Right atrium auricular region (tissue), 2 donors: ENCODE measurements around the gene CDK6. TPM values are rescaled to one million over a fixed set of nuclear protein-coding genes. Genes with fewer than 3 reads are reported as not detected.

Experiments
- DNase-seq: peaks from one replicate; pipeline ENCODE4 v3.0.0-alpha.2; 2019; ENCODE audit warnings: low spot score
- H3K27ac ChIP-seq, 2 donors: fragments of 200-600 bp; sonication (generic); 1 replicate in 1 of 2; 2 replicates in 1 of 2; pipeline ENCODE4 v1.5.1; 2016 to 2019
- H3K27me3 ChIP-seq, 2 donors: fragments of 200-600 bp; sonication (generic); one replicate each; pipeline versions ENCODE4 v1.5.1 to v1.6.0; 2017 to 2019
- H3K36me3 ChIP-seq: fragments of 200-600 bp; sonication (generic); one replicate; pipeline ENCODE4 v1.5.1; 2016
- H3K4me1 ChIP-seq, 2 donors: fragments of 200-600 bp; sonication (generic); one replicate each; pipeline versions ENCODE4 v1.5.1 to v1.6.0; 2017 to 2019
- H3K4me3 ChIP-seq, 2 donors: fragments of 200-600 bp; sonication (generic); 1 replicate in 1 of 2; 2 replicates in 1 of 2; pipeline ENCODE4 v1.5.1; 2017 to 2019; ENCODE audit warnings: mild to moderate bottlenecking in 1 of 2, moderate library complexity in 1 of 2
- H3K9me3 ChIP-seq, 2 donors: fragments of 200-600 bp; sonication (generic); one replicate each; pipeline ENCODE4 v1.5.1; 2019
- total RNA-seq, 2 donors: library from RNA; depleted of rRNA; stranded (reverse); fragments of >200 nt; gene quantifications; one replicate each; pipeline ENCODE4 v1.1.0, GENCODE V29; 2016
- TF ChIP-seq, protein P1 (sequence below), 2 donors: fragments of 200-600 bp; sonication (generic); IDR thresholded peaks; one replicate each; pipeline ENCODE4 v1.5.1; 2019; ENCODE audit warnings: antibody characterized with exemption in 2 of 2

The CDK6 gene
- total RNA-seq, 2 donors from 2014 or later: 10.6 to 12.4 TPM

DNA sequence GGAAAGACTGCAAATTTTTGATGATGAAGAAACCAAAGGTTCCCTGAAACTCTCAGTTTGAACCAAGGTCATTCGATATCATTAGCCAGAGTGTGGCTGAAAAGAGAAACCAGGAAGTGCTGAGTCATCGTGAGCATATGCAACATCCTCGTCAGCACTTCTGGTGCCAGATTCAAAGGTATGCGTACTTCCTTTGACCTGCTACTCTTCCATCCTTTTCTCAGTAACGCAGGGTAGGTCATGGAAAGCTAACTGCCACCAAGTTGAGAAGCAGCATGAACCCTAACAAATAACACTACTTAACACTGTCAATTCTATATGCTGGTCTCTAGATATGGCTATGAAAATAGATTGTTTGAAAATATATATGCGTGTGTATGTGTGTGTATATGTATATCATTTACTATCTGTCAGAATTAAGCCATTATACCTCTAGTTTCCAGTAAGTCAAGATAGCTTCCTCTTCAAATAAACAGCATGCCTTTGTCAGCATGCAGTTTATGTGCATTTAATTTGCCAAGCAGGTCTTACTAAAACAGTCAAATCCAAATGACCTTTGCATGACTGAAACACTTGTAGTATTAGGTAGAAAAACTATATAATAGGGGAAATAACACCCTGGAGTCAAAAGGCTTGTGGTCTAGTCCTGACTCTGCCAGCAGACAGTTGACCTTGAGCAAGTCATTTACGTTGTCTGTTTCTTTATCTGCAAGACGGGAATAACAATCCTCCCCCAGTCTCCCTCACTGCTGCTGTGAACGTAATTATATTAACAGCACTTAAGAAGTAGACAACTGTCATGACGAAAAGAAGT is 26.4 kb downstream of the CDK6 start:
- H3K9me3 ChIP-seq: no peaks in the 10 kb centered on the region
- no peak overlapping the region for H3K4me3 ChIP-seq
- DNase-seq: no peak
- H3K36me3 ChIP-seq: no peaks in the 10 kb centered on the region
- H3K4me1 ChIP-seq: peaks cover 0 to 32% of the 10 kb centered on the region in 2 donors
- peak overlapping the region; percentile 52 to 60 for H3K27ac ChIP-seq
- no peaks in the 10 kb centered on the region for H3K27me3 ChIP-seq
- TF ChIP-seq, protein P1, sequence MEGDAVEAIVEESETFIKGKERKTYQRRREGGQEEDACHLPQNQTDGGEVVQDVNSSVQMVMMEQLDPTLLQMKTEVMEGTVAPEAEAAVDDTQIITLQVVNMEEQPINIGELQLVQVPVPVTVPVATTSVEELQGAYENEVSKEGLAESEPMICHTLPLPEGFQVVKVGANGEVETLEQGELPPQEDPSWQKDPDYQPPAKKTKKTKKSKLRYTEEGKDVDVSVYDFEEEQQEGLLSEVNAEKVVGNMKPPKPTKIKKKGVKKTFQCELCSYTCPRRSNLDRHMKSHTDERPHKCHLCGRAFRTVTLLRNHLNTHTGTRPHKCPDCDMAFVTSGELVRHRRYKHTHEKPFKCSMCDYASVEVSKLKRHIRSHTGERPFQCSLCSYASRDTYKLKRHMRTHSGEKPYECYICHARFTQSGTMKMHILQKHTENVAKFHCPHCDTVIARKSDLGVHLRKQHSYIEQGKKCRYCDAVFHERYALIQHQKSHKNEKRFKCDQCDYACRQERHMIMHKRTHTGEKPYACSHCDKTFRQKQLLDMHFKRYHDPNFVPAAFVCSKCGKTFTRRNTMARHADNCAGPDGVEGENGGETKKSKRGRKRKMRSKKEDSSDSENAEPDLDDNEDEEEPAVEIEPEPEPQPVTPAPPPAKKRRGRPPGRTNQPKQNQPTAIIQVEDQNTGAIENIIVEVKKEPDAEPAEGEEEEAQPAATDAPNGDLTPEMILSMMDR (IDR thresholded peaks at IDR 0.05): no peak

DNA sequence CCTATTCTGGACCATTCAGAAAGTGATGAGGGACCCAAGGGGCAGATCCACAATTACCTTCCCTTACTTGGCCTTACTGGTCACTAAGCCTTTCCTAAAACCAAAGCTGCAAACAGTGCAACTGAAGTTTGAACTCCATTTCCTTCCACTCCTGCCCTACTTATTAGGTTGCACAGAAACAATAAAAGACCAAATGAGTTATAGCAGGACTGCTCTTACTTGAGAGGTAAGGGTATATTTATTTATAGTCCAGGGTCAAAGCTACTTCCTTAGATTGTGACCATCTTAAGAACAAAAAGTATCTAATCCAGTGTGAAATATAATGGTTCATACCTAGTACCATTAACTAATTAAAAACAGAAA is 27.0 kb downstream of the CDK6 start:
- Histone ChIP-seq H3K36me3 (no peaks in the 10 kb centered on the region), H3K4me3 (no peak overlapping the region), H3K9me3 (no peaks in the 10 kb centered on the region), H3K4me1 (peaks cover 0 to 32% of the 10 kb centered on the region in 2 donors), H3K27me3 (no peaks in the 10 kb centered on the region), H3K27ac (peak overlapping the region; percentile 52 to 60)
- DNase-seq: no peak
- TF ChIP-seq, protein P1 (IDR thresholded peaks at IDR 0.05): no peak

DNA sequence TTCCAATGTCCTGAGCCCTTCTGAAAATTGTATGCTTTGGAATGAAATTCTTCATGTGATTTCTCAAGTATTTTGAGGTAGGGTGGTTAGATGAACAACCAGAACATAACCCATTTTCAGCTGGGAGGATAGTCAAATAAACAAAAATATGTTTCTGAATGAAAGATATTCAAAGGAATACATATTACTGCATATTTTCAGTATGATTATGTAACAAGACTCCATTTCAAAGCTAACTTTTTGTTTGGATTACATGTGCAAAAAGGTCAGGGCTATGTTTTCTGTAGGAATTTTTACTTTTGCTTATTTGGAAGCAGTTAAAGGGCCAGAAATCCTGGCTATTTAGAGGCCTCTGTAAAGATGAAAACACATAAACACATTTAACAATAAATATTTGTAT is 27.7 kb downstream of the CDK6 start:
- no peak for DNase-seq
- Histone ChIP-seq H3K4me1 (peaks cover 0 to 26% of the 10 kb centered on the region in 2 donors), H3K4me3 (no peak overlapping the region), H3K36me3 (no peaks in the 10 kb centered on the region), H3K27me3 (no peaks in the 10 kb centered on the region), H3K9me3 (no peaks in the 10 kb centered on the region), H3K27ac (no peak overlapping the region)
- TF ChIP-seq, protein P1 (IDR thresholded peaks at IDR 0.05): no peak

DNA sequence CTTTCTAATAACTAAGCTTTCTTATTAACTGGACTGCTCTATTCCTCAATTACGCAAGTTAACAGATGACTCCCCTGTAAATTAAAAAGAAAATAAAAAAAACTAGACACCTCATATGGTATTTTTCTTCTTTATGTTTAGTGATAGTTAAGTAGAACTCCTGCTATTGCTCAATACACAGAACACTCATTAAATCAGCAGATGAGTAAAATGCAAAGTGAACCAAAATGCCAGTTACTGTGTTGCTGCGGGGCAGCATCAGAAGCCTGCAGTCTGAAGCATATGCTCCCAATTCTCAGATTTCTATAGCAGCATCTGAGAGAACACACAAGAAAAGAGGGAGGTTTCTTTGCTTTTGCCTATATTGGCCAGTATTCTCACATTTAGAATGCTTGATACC is 28.4 kb downstream of the CDK6 start:
- no peak overlapping the region for H3K4me3 ChIP-seq
- H3K4me1 ChIP-seq: peaks cover 0 to 20% of the 10 kb centered on the region in 2 donors
- DNase-seq: no peak
- TF ChIP-seq, protein P1 (IDR thresholded peaks at IDR 0.05): no peak
- H3K9me3 ChIP-seq: no peaks in the 10 kb centered on the region
- H3K27ac ChIP-seq: no peak overlapping the region
- no peaks in the 10 kb centered on the region for H3K36me3 ChIP-seq
- H3K27me3 ChIP-seq: no peaks in the 10 kb centered on the region

DNA sequence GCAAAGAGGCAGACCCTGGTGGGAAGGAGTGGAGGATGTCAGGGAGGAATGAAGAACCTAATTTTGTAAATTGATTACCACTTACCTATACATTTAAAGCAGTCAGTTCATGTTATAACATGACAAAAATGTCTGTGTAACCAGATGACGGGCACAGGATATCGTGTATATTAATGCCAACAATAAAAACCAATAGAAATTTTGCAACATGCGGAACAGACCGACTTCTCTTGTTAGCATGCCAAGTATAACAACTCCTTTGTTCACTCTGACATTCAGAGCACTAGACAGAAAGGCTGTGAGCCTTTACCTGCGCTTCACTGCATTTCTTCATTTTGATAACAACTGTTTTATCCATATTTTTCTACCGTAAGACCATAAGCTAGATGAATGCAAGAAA is 29.9 kb downstream of the CDK6 start:
- no peak for DNase-seq
- H3K4me1 ChIP-seq: peaks cover 0 to 19% of the 10 kb centered on the region in 2 donors
- H3K9me3 ChIP-seq: no peaks in the 10 kb centered on the region
- H3K27ac ChIP-seq: no peak overlapping the region
- H3K4me3 ChIP-seq: no peak overlapping the region
- no peaks in the 10 kb centered on the region for H3K27me3 ChIP-seq
- TF ChIP-seq, protein P1 (IDR thresholded peaks at IDR 0.05): no peak
- no peaks in the 10 kb centered on the region for H3K36me3 ChIP-seq

DNA sequence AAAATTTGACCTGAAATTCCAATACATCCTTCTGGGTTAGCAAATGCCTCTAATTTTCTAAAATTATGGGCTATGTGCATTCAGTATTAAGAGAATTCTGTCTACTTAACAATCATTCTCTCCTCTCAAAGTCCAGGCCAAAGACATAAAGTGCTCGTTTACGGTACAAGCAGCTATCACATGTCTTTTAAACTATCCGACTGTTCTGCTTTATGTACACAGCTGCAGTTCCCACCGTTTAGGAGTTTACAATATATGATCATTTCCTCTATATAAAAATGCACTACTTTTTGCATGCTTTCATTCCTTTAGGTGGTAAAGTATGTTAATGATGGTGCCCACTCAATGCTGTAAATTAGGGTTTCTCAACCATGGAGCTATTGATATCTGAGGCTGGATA is 34.0 kb downstream of the CDK6 start:
- H3K36me3 ChIP-seq: no peaks in the 10 kb centered on the region
- no peak overlapping the region for H3K27ac ChIP-seq
- TF ChIP-seq, protein P1 (IDR thresholded peaks at IDR 0.05): no peak
- H3K4me1 ChIP-seq: peaks cover 0 to 25% of the 10 kb centered on the region in 2 donors
- H3K27me3 ChIP-seq: no peaks in the 10 kb centered on the region
- no peaks in the 10 kb centered on the region for H3K9me3 ChIP-seq
- H3K4me3 ChIP-seq: no peak overlapping the region
- no peak for DNase-seq
